GM18858 (cell line): ENCODE results near the gene DAPK2.

Experiments used
- ATAC-seq: cut with Tn5 transposase; IDR thresholded peaks from one replicate; pipeline ENCODE4 v1.9.1; 2021; ENCODE audit not compliant: unreplicated experiment

Gene DAPK2

GRCh38 chr15:63874616-63875015, 171.7 kb downstream of the DAPK2 start:
- ATAC-seq = no peak

- ATAC-seq = no peak
Observed at GRCh38 chr15:63872759-63873510, 173.3 kb downstream of the DAPK2 start.

- no peak for ATAC-seq
Observed at GRCh38 chr15:63870487-63871209, 175.6 kb downstream of the DAPK2 start.

- ATAC-seq = no peak
Observed at GRCh38 chr15:63870043-63870394, 176.3 kb downstream of the DAPK2 start.

GRCh38 chr15:63869371-63870042, 176.8 kb downstream of the DAPK2 start:
- ATAC-seq = no peak

GRCh38 chr15:63864186-63864585, 182.1 kb downstream of the DAPK2 start:
- no peak for ATAC-seq

GRCh38 chr15:63861946-63862517, 184.3 kb downstream of the DAPK2 start:
- ATAC-seq = no peak

GRCh38 chr15:63860555-63860954, 185.7 kb downstream of the DAPK2 start:
- ATAC-seq = no peak

GRCh38 chr15:63860155-63860554, 186.1 kb downstream of the DAPK2 start:
- ATAC-seq = no peak

GRCh38 chr15:63858881-63859280, 187.4 kb downstream of the DAPK2 start:
- no peak for ATAC-seq

GRCh38 chr15:63858448-63858847, 187.8 kb downstream of the DAPK2 start:
- ATAC-seq = no peak

GRCh38 chr15:63857461-63857856, 188.8 kb downstream of the DAPK2 start:
- ATAC-seq = no peak
